ENCODE measurements around the gene COL11A1.

COL11A1 gene

GRCh38 chr1:103024051-103024450, 84.3 kb downstream of the COL11A1 start:
- Histone ChIP-seq H3K9me3 (ENCODE audit: control insufficient read depth, insufficient read depth, low read depth, low read length) (no peaks in the 10 kb centered on the region), H3K4me1 (ENCODE audit: control insufficient read depth, insufficient read depth, low read length) (no peaks in the 10 kb centered on the region), H3K36me3 (ENCODE audit: control insufficient read depth in 2 of 2, insufficient read depth in 1 of 2, low read length in 2 of 2) (no peaks in the 10 kb centered on the region), H3K27ac (ENCODE audit: extremely low read depth, low read depth, low read length) (no peak overlapping the region), H3K4me3 (ENCODE audit: low read depth, low read length) (no peak overlapping the region)
- ChIA-PET POLR2A (no interaction called here), CTCF (no interaction called here)
- TF ChIP-seq, protein P1, sequence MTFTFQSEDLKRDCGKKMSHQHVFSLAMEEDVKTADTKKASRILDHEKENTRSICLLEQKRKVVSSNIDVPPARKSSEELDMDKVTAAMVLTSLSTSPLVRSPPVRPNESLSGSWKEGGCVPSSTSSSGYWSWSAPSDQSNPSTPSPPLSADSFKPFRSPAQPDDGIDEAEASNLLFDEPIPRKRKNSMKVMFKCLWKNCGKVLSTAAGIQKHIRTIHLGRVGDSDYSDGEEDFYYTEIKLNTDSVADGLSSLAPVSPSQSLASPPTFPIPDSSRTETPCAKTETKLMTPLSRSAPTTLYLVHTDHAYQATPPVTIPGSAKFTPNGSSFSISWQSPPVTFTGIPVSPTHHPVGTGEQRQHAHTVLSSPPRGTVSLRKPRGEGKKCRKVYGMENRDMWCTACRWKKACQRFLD (tag by site-specific recombination; IDR thresholded peaks at IDR 0.05): no peak
- TF ChIP-seq GFI1B (tag by site-specific recombination; IDR thresholded peaks at IDR 0.05) (no peak), ZNF558 (tag by site-specific recombination; IDR thresholded peaks at IDR 0.05) (no peak), ZNF426 (tag by site-specific recombination; IDR thresholded peaks at IDR 0.05) (no peak), ZEB2 (tag by site-specific recombination; IDR thresholded peaks at IDR 0.05) (no peak), ZNF398 (tag by site-specific recombination; IDR thresholded peaks at IDR 0.05) (no peak), ZNF639 (tag by site-specific recombination; IDR thresholded peaks at IDR 0.05) (no peak), SALL2 (tag by site-specific recombination; IDR thresholded peaks at IDR 0.05; ENCODE audit: borderline replicate concordance) (no peak), ZNF510 (tag by site-specific recombination; IDR thresholded peaks at IDR 0.05; ENCODE audit: insufficient replicate concordance) (no peak), ZSCAN5A (tag by site-specific recombination; IDR thresholded peaks at IDR 0.05) (no peak), ZNF571 (tag by site-specific recombination; IDR thresholded peaks at IDR 0.05) (no peak)
- TF ChIP-seq, protein P2, sequence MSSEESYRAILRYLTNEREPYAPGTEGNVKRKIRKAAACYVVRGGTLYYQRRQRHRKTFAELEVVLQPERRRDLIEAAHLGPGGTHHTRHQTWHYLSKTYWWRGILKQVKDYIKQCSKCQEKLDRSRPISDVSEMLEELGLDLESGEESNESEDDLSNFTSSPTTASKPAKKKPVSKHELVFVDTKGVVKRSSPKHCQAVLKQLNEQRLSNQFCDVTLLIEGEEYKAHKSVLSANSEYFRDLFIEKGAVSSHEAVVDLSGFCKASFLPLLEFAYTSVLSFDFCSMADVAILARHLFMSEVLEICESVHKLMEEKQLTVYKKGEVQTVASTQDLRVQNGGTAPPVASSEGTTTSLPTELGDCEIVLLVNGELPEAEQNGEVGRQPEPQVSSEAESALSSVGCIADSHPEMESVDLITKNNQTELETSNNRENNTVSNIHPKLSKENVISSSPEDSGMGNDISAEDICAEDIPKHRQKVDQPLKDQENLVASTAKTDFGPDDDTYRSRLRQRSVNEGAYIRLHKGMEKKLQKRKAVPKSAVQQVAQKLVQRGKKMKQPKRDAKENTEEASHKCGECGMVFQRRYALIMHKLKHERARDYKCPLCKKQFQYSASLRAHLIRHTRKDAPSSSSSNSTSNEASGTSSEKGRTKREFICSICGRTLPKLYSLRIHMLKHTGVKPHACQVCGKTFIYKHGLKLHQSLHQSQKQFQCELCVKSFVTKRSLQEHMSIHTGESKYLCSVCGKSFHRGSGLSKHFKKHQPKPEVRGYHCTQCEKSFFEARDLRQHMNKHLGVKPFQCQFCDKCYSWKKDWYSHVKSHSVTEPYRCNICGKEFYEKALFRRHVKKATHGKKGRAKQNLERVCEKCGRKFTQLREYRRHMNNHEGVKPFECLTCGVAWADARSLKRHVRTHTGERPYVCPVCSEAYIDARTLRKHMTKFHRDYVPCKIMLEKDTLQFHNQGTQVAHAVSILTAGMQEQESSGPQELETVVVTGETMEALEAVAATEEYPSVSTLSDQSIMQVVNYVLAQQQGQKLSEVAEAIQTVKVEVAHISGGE (tag by site-specific recombination; conservative IDR thresholded peaks at IDR 0.05; ENCODE audit: low read depth): no peak
- TF ChIP-seq, protein P3, sequence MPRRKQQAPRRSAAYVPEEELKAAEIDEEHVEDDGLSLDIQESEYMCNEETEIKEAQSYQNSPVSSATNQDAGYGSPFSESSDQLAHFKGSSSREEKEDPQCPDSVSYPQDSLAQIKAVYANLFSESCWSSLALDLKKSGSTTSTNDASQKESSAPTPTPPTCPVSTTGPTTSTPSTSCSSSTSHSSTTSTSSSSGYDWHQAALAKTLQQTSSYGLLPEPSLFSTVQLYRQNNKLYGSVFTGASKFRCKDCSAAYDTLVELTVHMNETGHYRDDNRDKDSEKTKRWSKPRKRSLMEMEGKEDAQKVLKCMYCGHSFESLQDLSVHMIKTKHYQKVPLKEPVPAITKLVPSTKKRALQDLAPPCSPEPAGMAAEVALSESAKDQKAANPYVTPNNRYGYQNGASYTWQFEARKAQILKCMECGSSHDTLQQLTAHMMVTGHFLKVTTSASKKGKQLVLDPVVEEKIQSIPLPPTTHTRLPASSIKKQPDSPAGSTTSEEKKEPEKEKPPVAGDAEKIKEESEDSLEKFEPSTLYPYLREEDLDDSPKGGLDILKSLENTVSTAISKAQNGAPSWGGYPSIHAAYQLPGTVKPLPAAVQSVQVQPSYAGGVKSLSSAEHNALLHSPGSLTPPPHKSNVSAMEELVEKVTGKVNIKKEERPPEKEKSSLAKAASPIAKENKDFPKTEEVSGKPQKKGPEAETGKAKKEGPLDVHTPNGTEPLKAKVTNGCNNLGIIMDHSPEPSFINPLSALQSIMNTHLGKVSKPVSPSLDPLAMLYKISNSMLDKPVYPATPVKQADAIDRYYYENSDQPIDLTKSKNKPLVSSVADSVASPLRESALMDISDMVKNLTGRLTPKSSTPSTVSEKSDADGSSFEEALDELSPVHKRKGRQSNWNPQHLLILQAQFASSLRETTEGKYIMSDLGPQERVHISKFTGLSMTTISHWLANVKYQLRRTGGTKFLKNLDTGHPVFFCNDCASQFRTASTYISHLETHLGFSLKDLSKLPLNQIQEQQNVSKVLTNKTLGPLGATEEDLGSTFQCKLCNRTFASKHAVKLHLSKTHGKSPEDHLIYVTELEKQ (tag by site-specific recombination; IDR thresholded peaks at IDR 0.05; ENCODE audit: borderline replicate concordance): no peak
